HepG2 (cell line): ENCODE results near the gene RREB1.

ENCODE experiments used
- ZSCAN31 ChIP-seq: sonication (generic); formaldehyde crosslinking; IDR thresholded peaks from 2 replicates; pipeline ENCODE4 v1.5.0; 2020; ENCODE audit warnings: low read depth, mild to moderate bottlenecking, missing genetic modification reagents
- TF ChIP-seq, protein P1 (sequence below): IDR thresholded peaks from 2 replicates; pipeline ENCODE4 v1.6.1; 2016; ENCODE audit warnings: missing compliant biosample characterization, missing genetic modification reagents, borderline replicate concordance
- TF ChIP-seq, protein P2 (sequence below): sonication (generic); formaldehyde crosslinking; IDR thresholded peaks from 2 replicates; pipeline ENCODE4 v1.5.0; 2020; ENCODE audit warnings: mild to moderate bottlenecking, missing genetic modification reagents, moderate library complexity

GRCh38 chr6:7161845-7162244 is 54.1 kb downstream of the RREB1 start:
- no peak for TF ChIP-seq ZSCAN31
- TF ChIP-seq, protein P1, sequence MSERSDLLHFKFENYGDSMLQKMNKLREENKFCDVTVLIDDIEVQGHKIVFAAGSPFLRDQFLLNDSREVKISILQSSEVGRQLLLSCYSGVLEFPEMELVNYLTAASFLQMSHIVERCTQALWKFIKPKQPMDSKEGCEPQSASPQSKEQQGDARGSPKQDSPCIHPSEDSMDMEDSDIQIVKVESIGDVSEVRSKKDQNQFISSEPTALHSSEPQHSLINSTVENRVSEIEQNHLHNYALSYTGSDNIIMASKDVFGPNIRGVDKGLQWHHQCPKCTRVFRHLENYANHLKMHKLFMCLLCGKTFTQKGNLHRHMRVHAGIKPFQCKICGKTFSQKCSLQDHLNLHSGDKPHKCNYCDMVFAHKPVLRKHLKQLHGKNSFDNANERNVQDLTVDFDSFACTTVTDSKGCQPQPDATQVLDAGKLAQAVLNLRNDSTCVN (CRISPR knock-in tag) = no peak
- TF ChIP-seq, protein P2, sequence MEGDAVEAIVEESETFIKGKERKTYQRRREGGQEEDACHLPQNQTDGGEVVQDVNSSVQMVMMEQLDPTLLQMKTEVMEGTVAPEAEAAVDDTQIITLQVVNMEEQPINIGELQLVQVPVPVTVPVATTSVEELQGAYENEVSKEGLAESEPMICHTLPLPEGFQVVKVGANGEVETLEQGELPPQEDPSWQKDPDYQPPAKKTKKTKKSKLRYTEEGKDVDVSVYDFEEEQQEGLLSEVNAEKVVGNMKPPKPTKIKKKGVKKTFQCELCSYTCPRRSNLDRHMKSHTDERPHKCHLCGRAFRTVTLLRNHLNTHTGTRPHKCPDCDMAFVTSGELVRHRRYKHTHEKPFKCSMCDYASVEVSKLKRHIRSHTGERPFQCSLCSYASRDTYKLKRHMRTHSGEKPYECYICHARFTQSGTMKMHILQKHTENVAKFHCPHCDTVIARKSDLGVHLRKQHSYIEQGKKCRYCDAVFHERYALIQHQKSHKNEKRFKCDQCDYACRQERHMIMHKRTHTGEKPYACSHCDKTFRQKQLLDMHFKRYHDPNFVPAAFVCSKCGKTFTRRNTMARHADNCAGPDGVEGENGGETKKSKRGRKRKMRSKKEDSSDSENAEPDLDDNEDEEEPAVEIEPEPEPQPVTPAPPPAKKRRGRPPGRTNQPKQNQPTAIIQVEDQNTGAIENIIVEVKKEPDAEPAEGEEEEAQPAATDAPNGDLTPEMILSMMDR (CRISPR knock-in tag) = no peak
